ENCODE results near the gene GPATCH2. TPM values are rescaled to one million over a fixed set of nuclear protein-coding genes. Genes with fewer than 3 reads are reported as not detected.
"Not testable (repeated sequence)": the region's sequence is repeated elsewhere in the genome, so short reads cannot be mapped to it uniquely, and the experiment has no call there.

GPATCH2 gene
- total RNA-seq, 1 donor from 2014 or later: 15.6 TPM

GRCh38 chr1:217524787-217525520 is 105.9 kb downstream of the GPATCH2 start:
- TF ChIP-seq CTCF (IDR thresholded peaks at IDR 0.05; ENCODE audit: partially characterized antibody, unreplicated experiment): no peak
- Mint-ChIP-seq H3K36me3 (ENCODE audit: unreplicated experiment) (peaks cover 8% of the 10 kb centered on the region), H3K4me1 (ENCODE audit: low read depth, unreplicated experiment) (no peaks in the 10 kb centered on the region), H3K27me3 (ENCODE audit: unreplicated experiment) (no peaks in the 10 kb centered on the region), H3K27ac (ENCODE audit: unreplicated experiment) (no peak overlapping the region), H3K9me3 (ENCODE audit: unreplicated experiment) (no peaks in the 10 kb centered on the region), H3K4me3 (ENCODE audit: unreplicated experiment) (no peak overlapping the region)
- no peak for DNase-seq

GRCh38 chr1:217523921-217524320 is 107.0 kb downstream of the GPATCH2 start:
- not testable (repeated sequence) for H3K4me3 Mint-ChIP-seq (ENCODE audit: unreplicated experiment); H3K36me3 Mint-ChIP-seq (ENCODE audit: unreplicated experiment); H3K27me3 Mint-ChIP-seq (ENCODE audit: unreplicated experiment); H3K4me1 Mint-ChIP-seq (ENCODE audit: low read depth, unreplicated experiment); H3K27ac Mint-ChIP-seq (ENCODE audit: unreplicated experiment); DNase-seq; H3K9me3 Mint-ChIP-seq (ENCODE audit: unreplicated experiment)

DNA sequence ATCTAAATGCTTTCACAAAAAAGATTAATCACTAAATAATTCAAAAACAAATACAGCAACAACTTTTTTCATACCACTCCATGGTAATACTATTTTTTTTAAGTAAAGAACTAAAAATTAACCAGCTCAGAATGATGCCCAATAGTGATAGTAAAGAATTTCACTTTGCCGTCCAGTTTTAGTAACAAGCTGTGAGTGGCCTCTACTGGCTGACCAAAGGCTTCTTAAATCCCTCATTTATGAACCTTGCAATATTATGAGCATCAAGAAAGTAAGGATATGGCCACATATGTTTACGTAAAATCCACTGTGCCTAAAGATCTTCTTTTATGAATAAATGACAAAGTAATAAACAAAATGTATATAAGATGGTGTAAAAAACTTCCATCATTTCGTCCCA is 108.6 kb downstream of the GPATCH2 start:
- Mint-ChIP-seq H3K4me1 (ENCODE audit: low read depth, unreplicated experiment) (no peaks in the 10 kb centered on the region), H3K36me3 (ENCODE audit: unreplicated experiment) (no peaks in the 10 kb centered on the region), H3K27me3 (ENCODE audit: unreplicated experiment) (no peaks in the 10 kb centered on the region), H3K4me3 (ENCODE audit: unreplicated experiment) (no peak overlapping the region), H3K27ac (ENCODE audit: unreplicated experiment) (no peak overlapping the region), H3K9me3 (ENCODE audit: unreplicated experiment) (no peaks in the 10 kb centered on the region)
- DNase-seq: no peak
- no peak for TF ChIP-seq CTCF (IDR thresholded peaks at IDR 0.05; ENCODE audit: partially characterized antibody, unreplicated experiment)

GRCh38 chr1:217521317-217521716 is 109.6 kb downstream of the GPATCH2 start:
- H3K36me3 Mint-ChIP-seq (ENCODE audit: unreplicated experiment): no peaks in the 10 kb centered on the region
- H3K4me3 Mint-ChIP-seq (ENCODE audit: unreplicated experiment): no peak overlapping the region
- no peak for DNase-seq

GRCh38 chr1:217506878-217507277 is 124.0 kb downstream of the GPATCH2 start:
- Mint-ChIP-seq H3K27me3 (ENCODE audit: unreplicated experiment) (no peaks in the 10 kb centered on the region), H3K36me3 (ENCODE audit: unreplicated experiment) (no peaks in the 10 kb centered on the region), H3K4me1 (ENCODE audit: low read depth, unreplicated experiment) (no peaks in the 10 kb centered on the region), H3K9me3 (ENCODE audit: unreplicated experiment) (no peaks in the 10 kb centered on the region), H3K27ac (ENCODE audit: unreplicated experiment) (no peak overlapping the region), H3K4me3 (ENCODE audit: unreplicated experiment) (no peak overlapping the region)
- TF ChIP-seq CTCF (IDR thresholded peaks at IDR 0.05; ENCODE audit: partially characterized antibody, unreplicated experiment): no peak
- DNase-seq: no peak

More at GRCh38 chr1:217521317-217521716, 109.6 kb downstream of the GPATCH2 start:
- H3K4me1 Mint-ChIP-seq (ENCODE audit: low read depth, unreplicated experiment): no peaks in the 10 kb centered on the region
- TF ChIP-seq CTCF (IDR thresholded peaks at IDR 0.05; ENCODE audit: partially characterized antibody, unreplicated experiment): no peak
- no peak overlapping the region for H3K27ac Mint-ChIP-seq (ENCODE audit: unreplicated experiment)
- no peaks in the 10 kb centered on the region for H3K27me3 Mint-ChIP-seq (ENCODE audit: unreplicated experiment)
- no peaks in the 10 kb centered on the region for H3K9me3 Mint-ChIP-seq (ENCODE audit: unreplicated experiment)

Measured in glutamatergic neuron (in vitro differentiated cells).